Mesenteric fat pad (tissue), 1 donor: ENCODE results near the gene RNASEH2C. TPM values are rescaled to one million over a fixed set of nuclear protein-coding genes. Genes with fewer than 3 reads are reported as not detected.
"Not testable (repeated sequence)": the region's sequence is repeated elsewhere in the genome, so short reads cannot be mapped to it uniquely, and the experiment has no call there.

Experiments
- DNase-seq: peaks from one replicate; pipeline ENCODE4 v3.0.0-alpha.2; 2020; ENCODE audit warnings: low spot score
- total RNA-seq: library from RNA; stranded (reverse); fragmentation: NEBNext Ultra II Directional; extraction: Animal tissue kit (Norgen Biotek cat#: 25700); gene quantifications from one replicate; pipeline ENCODE4 v1.2.1, GENCODE V29; 2021
- donor health status: DM: yes; HTN: yes; CAD: no.

Gene RNASEH2C
- total RNA-seq, 1 donor from 2014 or later: 71.8 TPM

DNA sequence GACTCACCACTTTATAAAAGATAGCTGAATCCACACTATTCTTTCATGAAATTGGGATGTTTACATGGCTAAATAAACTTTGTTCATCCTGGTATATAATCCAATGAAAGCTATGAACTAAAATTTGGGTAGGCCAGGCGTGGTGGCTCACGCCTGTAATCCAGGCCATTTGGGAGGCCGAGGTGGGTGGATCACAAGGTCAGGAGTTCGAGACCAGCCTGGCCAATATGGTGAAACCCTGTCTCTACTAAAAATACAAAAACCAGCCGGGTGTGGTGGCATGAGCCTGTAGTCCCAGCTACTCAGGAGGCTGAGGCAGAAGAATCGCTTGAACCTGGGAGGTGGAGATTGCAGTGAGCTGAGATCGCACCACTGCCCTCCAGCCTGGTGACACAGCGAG, 28.8 kb downstream of the RNASEH2C start:
- not testable (repeated sequence) for DNase-seq

DNA sequence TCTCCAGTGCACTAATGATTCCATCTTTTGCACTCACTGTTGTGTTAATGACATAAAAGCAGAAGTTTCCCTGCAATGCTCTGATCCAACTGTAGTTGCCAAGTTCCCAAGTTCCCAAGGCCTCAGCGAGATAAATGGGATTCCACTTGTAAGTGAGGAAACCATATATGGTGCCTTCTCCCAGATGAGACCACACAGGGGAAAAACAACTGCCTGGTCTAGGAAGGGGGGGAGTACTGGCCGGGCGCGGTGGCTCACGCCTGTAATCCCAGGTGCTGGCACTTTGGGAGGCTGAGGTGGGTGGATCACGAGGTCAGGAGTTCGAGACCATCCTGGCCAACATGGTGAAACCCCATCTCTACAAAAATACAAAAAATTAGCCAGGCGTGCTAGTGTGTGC, 34.6 kb downstream of the RNASEH2C start:
- no peak for DNase-seq

DNA sequence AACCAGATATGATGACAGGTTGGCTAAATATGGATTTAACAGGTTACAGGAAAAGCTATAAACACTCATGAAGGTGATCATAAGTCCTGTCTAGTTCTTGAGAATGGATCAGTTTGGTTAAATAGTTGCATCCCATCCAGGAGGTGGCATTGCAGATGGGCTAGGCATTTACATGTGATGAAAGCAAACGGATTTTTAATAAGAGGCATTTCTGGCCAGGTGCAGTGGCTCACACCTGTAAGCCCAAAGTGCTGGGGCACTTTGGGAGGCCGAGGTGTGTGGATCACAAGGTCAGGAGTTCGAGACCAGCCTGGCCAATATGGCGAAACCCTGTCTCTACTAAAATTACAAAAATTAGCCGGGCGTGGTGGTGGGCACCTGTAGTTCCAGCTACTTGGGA, 37.1 kb downstream of the RNASEH2C start:
- not testable (repeated sequence) for DNase-seq

DNA sequence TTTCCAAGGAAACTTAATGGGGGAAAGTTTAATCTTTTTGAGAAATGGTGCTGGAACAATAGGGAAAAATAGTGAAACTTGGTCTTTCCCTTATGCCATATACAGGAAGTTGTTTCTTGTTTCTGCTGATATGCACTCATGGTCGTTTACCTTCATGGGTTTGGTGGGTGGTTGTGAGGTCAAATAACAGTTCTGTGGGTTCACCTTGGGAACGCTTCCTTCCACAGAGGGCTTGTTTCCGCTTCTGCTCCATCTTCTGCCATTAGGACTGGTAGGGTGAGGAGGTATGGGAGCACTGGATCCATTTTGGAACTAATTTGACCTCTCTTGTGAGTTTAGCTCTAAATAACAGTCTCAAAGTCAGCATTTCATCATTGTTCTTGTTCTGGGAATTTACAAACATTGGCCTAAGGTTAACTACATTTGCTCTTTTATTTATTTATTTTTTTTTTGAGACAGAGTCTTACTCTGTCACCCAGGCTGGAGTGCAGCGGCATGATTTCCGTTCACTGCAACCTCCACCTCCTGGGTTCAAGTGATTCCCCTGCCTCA, 40.3 kb downstream of the RNASEH2C start:
- DNase-seq: no peak

DNA sequence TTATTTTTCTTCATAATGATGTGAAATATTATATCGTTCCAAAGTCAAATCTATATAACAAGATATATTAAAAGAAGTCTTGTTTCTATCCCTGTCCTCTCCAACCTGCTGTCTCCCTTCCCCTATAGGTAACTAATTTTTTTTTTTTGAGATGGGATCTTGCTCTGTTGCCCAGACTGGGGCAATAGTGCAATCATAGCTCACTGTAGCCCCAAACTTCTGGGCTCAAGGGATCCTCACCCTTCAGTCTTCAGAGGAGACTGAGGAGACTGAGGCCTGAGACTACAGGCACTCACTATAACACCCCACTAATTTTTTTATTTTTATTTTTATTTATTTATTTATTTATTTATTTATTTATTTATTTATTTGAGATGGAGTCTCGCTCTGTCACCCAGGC, 47.6 kb downstream of the RNASEH2C start:
- no peak for DNase-seq

DNA sequence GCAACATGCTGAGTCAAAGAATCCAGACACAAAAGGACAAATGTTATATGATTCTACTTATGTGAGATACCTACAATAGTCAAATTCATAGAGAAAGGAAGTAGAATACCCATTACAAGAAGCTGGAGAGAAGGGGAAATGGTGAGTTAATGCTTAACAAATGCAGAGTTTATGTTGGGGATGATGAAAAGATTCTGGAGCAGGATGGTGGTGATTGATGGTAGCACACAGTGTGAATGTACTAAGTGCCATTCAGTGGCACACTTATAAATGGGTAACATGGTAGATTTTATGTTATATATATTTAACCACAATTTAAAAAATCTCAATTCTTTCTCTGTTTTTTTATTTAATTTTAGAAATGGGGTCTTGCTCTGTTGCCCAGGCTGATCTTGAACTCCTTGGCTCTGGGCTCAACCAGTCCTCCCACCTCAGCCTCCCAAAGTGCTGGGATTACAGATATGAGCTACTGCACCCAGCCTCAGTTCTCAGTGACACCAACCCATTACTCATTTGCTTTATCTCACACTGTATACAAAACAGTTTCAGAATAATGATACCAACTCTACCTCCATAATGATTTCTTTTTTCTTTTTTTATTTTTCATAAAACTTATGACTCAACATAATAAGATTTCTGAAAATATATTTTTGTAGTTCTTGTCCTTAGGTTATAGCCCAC, 48.3 kb downstream of the RNASEH2C start:
- DNase-seq: no peak

Other genes starting within 250 kb of the RNASEH2C start
- 11,495 TPM for gene MALAT1, start 221.8 kb downstream of the RNASEH2C start, total RNA-seq
- gene SCYL1, start 195.7 kb downstream of the RNASEH2C start, total RNA-seq: 87.0 TPM
- gene LTBP3, start 162.4 kb downstream of the RNASEH2C start, total RNA-seq: 91.9 TPM
- 34.9 TPM for gene ZNRD2, start 150.3 kb downstream of the RNASEH2C start, total RNA-seq
- 37.4 TPM for gene FAM89B, start 148.3 kb downstream of the RNASEH2C start, total RNA-seq
- 78.6 TPM for gene EHBP1L1, start 144.7 kb downstream of the RNASEH2C start, total RNA-seq
- 1.5 TPM for gene KCNK7, start 125.0 kb downstream of the RNASEH2C start, total RNA-seq
- gene MAP3K11, start 106.6 kb downstream of the RNASEH2C start, total RNA-seq: 67.6 TPM
- gene PCNX3, start 105.0 kb downstream of the RNASEH2C start, total RNA-seq: 30.6 TPM
- gene SIPA1, start 82.7 kb downstream of the RNASEH2C start, total RNA-seq: 54.5 TPM
- gene RELA, start 57.9 kb downstream of the RNASEH2C start, total RNA-seq: 80.0 TPM
- gene KAT5, start 8.5 kb downstream of the RNASEH2C start, total RNA-seq: 49.9 TPM
- 51.8 TPM for gene AP5B1, start 60.2 kb upstream of the RNASEH2C start, total RNA-seq
- gene OVOL1, start 66.3 kb upstream of the RNASEH2C start, total RNA-seq: not detected
- gene SNX32, start 113.2 kb upstream of the RNASEH2C start, total RNA-seq: not detected
- gene CFL1, start 137.4 kb upstream of the RNASEH2C start, total RNA-seq: 818 TPM
- 38.0 TPM for gene MUS81, start 139.6 kb upstream of the RNASEH2C start, total RNA-seq
- 87.7 TPM for gene EFEMP2, start 152.0 kb upstream of the RNASEH2C start, total RNA-seq
- gene CTSW, start 159.0 kb upstream of the RNASEH2C start, total RNA-seq: 1.3 TPM
- gene FIBP, start 167.7 kb upstream of the RNASEH2C start, total RNA-seq: 46.5 TPM
- gene CCDC85B, start 169.9 kb upstream of the RNASEH2C start, total RNA-seq: 26.0 TPM
- gene FOSL1, start 179.6 kb upstream of the RNASEH2C start, total RNA-seq: 58.3 TPM
- gene C11orf68, start 198.3 kb upstream of the RNASEH2C start, total RNA-seq: 33.4 TPM
- gene DRAP1, start 198.6 kb upstream of the RNASEH2C start, total RNA-seq: 87.0 TPM
- gene TSGA10IP, start 224.7 kb upstream of the RNASEH2C start, total RNA-seq: not detected
- gene SART1, start 240.9 kb upstream of the RNASEH2C start, total RNA-seq: 47.9 TPM